ENCODE results near the gene DNAH8.

Gene DNAH8

DNA sequence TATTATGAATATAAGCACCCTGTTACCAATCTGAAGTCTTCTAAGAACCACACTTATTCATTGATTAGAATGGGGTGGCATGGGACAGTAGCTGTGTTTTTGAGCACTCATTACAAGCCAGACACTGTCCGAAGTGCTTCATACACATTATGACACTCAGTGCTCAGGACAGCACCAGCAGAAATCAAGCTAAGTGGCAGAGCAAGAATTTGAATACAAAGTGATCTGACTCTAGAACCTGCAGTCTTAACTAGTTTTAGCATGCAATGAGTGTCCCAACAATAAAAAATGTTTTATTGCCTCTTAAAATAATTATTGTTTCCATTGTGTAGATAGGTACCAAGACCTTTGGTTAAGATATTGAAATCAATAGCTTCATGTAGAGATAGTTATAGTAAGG, 294.4 kb downstream of the DNAH8 start:
- no peak for DNase-seq (ENCODE audit: low read depth in 2 of 2)

GRCh38 chr6:39016839-39017546, 301.9 kb downstream of the DNAH8 start:
- no peak for DNase-seq (ENCODE audit: low read depth in 2 of 2)

DNA sequence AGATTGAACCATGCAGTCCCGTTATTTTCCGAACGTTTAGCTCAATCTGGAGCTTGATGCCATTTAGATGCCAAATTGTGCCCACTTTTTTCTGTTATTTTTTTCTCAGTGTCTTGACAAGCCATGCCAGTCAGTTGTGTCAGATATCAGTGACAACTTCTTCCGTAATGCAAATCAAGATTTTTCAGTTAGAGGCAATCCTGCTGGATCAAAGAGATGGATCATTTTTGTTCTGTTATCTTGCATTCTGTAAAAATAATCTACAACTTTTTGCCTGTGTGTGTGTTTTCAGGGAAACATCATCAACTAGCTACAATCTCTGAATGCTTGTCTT, 302.4 kb downstream of the DNAH8 start:
- no peak for DNase-seq (ENCODE audit: low read depth in 2 of 2)

DNA sequence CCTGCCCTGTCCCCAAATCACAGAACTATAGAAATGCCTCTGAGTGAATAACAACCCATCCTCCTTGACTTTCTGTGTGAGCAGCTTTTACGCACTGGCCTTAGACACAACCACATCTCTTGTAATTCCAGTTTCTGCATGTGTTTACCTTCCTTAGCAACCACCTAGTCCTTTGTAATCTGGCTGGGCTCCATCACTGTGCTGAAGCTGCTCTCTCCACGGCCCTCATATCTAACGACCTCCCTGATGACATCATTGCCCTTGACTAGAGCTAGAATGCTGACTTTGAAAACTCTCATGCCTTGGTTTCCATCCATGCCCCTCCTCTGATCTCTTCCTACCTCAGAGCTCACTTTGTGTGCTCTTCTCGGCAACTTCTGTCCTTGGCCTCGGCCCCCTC, 303.0 kb downstream of the DNAH8 start:
- DNase-seq (ENCODE audit: low read depth in 2 of 2): no peak

GRCh38 chr6:39020136-39020535, 305.0 kb downstream of the DNAH8 start:
- DNase-seq (ENCODE audit: low read depth in 2 of 2): no peak

GRCh38 chr6:39021041-39021440, 305.9 kb downstream of the DNAH8 start:
- no peak for DNase-seq (ENCODE audit: low read depth in 2 of 2)

DNA sequence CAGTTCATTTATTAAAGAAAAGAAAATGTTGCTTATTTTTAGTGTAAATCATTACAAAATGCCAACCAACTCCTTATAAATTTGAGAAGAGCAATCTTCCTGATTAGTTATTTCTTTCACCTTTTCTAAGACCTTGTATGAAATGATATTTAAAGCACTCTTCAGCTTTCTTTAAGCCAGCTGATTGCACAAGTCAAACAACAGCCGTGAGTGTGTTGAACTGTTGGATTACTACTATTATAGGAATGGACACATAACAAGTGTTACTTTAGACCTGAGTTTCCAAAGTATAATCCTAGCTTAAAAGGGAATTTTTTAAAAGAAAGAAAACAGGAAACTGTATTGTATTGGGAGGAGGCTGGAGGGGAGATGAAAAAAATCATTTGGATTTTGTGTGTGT, 306.7 kb downstream of the DNAH8 start:
- DNase-seq (ENCODE audit: low read depth in 2 of 2): no peak

DNA sequence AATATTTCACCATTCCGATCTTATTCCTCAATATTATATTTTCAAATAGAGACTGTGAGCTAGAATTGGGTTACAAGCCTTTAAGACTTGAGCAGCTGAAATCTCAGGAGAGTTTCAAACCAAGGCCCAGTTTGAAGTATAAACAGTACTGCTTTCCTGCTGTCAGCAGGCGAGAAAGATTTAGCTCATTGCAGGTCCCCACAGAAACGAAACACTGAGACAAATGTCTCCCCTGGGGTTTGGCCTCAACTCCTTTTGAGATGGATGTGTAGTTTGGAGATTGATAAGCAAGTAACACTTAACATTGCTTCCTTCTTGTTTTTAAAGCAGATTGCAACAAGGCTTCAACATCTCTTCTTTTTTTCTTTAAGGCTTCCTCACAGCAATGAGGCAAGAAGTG, 311.1 kb downstream of the DNAH8 start:
- no peak for DNase-seq (ENCODE audit: low read depth in 2 of 2)

- no peak for DNase-seq (ENCODE audit: low read depth in 2 of 2)
Observed at GRCh38 chr6:39029156-39030011, 314.3 kb downstream of the DNAH8 start.

DNA sequence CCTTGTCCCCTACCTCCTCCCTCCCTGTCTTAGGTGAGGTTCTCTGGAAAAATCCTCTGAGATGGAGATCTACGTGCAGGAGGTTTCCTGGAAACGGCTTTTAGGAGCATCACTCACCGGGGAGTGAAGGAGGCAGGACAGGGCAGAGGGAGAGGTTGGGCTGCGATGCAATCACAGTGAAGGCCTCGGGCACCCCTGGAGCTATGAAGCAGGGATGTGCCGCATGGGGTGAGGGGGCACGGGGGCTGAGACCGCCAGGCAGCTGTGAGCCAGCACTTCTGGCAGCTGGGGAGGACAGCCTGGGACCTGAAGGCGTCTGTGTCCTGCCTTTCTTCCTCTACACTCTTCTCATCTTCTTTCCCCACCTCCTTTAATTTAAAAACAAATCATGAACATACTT, 320.6 kb downstream of the DNAH8 start:
- DNase-seq (ENCODE audit: low read depth in 2 of 2): no peak

GRCh38 chr6:39037082-39037508, 322.0 kb downstream of the DNAH8 start:
- DNase-seq (ENCODE audit: low read depth in 2 of 2): no peak

- DNase-seq (ENCODE audit: low read depth in 2 of 2): no peak
Observed at GRCh38 chr6:39037707-39038106, 322.6 kb downstream of the DNAH8 start.

GRCh38 chr6:39040080-39040673, 325.1 kb downstream of the DNAH8 start:
- DNase-seq (ENCODE audit: low read depth in 2 of 2): no peak

- DNase-seq (ENCODE audit: low read depth in 2 of 2): no peak
Observed at GRCh38 chr6:39041072-39041471, 326.0 kb downstream of the DNAH8 start.

DNA sequence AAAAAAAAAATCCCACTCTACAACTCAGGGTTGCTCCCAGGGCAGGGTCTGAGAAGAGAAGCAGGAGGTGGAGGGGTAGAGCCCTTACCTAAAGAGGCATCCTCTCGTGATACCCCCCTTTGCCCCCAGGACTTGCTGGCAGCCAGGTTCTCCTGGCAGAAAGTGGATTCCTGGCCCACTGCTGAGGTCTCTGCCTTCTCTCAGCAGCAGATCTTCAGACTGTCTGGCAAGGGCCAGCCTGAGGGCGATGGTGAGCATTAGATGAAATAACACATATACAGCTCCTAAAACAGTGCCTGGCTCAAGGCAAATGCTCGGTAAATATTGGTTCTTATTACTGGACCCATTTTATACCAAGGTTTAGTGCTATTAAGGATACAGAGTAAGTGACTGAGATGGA, 328.7 kb downstream of the DNAH8 start:
- DNase-seq (ENCODE audit: low read depth in 2 of 2): no peak

DNA sequence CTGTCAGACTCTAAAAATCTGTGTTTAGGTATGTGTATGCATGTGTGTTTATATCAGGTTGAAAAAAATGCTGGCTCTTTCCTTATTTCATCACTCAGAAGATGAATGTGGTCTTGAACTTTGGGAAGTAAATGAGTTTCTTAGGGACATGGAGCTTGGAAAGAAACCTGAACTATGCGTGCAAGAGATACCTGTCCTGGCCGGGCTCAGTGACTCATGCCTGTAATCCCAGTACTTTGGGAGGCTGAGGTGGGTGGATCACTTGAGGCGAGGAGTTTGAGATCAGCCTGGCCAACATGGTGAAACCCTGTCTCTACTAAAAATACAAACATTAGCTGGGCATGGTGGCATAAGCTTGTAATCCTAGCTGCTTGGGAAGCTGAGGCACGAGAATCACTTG, 329.1 kb downstream of the DNAH8 start:
- no peak for DNase-seq (ENCODE audit: low read depth in 2 of 2)

GRCh38 chr6:39047434-39048327, 332.6 kb downstream of the DNAH8 start:
- DNase-seq (ENCODE audit: low read depth in 2 of 2): no peak

GRCh38 chr6:39048481-39049399, 333.6 kb downstream of the DNAH8 start, which contains the start of gene GLP1R:
GLP1R (plus strand) TSS chr6:39048781; CDS start chr6:39048841, 60 bp downstream.
- no peak for DNase-seq (ENCODE audit: low read depth in 2 of 2)

DNA sequence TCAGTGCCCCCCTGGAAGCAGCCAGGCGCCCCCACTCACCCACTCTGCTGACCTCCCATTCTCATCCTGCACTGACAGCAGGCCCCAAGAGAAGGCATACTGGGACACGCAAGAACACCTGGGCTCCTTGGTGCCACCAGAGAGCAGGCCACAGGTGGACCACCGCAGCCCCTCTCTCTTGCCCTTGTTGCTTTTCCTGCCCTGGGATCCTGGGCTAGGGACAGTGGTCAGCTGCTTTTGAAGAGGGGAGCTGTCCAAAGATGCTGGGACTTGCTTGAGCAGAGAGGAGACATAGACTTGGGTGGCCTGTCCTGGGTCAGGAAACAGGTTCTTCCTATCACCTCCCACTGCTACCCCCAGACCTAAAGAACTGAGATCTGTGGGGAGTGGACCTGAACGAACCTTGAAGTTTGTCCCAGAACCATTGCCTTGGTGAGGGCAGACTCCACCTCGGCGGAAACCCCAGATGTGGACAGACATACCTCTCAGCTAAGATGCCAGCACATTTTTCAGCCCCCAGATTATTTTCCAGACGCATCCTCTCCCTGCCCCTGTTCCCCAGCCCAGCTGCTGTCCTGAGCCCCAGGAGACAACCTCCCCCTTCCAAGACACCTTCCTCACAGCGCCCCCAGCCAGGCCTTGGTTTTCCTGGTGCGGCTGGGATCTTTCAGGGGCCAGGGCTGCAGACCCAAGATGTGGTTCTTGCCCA, 334.6 kb downstream of the DNAH8 start:
- no peak for DNase-seq (ENCODE audit: low read depth in 2 of 2)

Data from stimulated activated CD8-positive, alpha-beta memory T cell treated with anti-CD3 and anti-CD28 coated beads, Interleukin-15, amount 100 ng/mL, for 4 hours (primary cell).